Fibroblast of villous mesenchyme (primary cell): Measurements from ENCODE around the gene RBBP5. TPM values are rescaled to one million over a fixed set of nuclear protein-coding genes. Genes with fewer than 3 reads are reported as not detected.

Experiments
- DNase-seq: peaks from one replicate; pipeline ENCODE4 v3.0.0-alpha.2; 2010; ENCODE audit warnings: low read depth
- H3K4me3 ChIP-seq: 2 replicates; pipeline ENCODE4 v1.5.1; 2011; ENCODE audit warnings: low read depth, mild to moderate bottlenecking, low read length
- total RNA-seq: library from RNA; depleted of rRNA; stranded (reverse); fragments of >200 nt; gene quantifications from 2 replicates; pipeline ENCODE4 v1.2.3, GENCODE V29; 2012
- TF ChIP-seq, protein P1 (sequence below): IDR thresholded peaks from 2 replicates; pipeline ENCODE4 v1.5.1; 2012; ENCODE audit warnings: low read depth, mild to moderate bottlenecking, low read length; ENCODE audit not compliant: insufficient read depth

The RBBP5 gene
- total RNA-seq, 1 donor, result 22.5 TPM

DNA sequence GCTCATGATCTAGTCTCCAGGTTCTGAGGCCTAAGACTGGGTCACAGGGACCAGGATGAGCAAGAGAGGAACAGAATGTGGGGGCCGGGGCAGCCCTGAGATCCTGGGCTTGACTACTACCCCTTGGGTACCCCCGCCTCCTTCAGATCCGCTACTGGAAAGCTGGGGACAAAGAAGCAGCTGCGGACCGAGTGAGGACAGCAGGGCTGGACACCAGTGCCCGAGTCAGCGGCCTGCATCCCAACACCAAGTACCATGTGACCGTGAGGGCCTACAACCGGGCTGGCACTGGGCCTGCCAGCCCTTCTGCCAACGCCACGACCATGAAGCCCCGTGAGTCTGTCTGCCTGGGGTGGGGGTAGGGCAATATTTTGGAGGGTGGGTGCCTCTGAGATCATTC is 50.0 kb downstream of the RBBP5 start:
- TF ChIP-seq, protein P1, sequence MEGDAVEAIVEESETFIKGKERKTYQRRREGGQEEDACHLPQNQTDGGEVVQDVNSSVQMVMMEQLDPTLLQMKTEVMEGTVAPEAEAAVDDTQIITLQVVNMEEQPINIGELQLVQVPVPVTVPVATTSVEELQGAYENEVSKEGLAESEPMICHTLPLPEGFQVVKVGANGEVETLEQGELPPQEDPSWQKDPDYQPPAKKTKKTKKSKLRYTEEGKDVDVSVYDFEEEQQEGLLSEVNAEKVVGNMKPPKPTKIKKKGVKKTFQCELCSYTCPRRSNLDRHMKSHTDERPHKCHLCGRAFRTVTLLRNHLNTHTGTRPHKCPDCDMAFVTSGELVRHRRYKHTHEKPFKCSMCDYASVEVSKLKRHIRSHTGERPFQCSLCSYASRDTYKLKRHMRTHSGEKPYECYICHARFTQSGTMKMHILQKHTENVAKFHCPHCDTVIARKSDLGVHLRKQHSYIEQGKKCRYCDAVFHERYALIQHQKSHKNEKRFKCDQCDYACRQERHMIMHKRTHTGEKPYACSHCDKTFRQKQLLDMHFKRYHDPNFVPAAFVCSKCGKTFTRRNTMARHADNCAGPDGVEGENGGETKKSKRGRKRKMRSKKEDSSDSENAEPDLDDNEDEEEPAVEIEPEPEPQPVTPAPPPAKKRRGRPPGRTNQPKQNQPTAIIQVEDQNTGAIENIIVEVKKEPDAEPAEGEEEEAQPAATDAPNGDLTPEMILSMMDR, result no peak
- DNase-seq, result no peak
- H3K4me3 ChIP-seq, result no peak overlapping the region

DNA sequence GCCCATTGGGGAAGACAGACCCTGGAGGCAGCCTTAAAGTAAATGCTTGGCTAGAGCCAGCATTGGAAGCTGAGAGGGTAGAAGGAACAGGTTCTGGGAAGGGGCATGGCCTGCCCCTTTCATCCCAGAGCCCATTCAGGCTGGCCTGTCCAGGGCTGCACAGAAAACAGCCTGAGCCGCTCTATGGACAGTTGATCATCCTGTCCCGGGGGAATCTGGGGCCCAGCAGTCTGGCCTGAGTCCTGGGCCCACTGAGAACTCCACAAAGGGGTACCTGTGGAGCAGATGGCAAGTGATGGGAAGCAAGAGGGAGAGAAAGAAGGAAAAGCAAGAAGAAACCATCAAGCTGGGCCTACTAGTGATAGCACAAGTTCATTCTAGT is 50.8 kb downstream of the RBBP5 start:
- TF ChIP-seq, protein P1, result no peak
- DNase-seq, result no peak
- H3K4me3 ChIP-seq, result no peak overlapping the region

DNA sequence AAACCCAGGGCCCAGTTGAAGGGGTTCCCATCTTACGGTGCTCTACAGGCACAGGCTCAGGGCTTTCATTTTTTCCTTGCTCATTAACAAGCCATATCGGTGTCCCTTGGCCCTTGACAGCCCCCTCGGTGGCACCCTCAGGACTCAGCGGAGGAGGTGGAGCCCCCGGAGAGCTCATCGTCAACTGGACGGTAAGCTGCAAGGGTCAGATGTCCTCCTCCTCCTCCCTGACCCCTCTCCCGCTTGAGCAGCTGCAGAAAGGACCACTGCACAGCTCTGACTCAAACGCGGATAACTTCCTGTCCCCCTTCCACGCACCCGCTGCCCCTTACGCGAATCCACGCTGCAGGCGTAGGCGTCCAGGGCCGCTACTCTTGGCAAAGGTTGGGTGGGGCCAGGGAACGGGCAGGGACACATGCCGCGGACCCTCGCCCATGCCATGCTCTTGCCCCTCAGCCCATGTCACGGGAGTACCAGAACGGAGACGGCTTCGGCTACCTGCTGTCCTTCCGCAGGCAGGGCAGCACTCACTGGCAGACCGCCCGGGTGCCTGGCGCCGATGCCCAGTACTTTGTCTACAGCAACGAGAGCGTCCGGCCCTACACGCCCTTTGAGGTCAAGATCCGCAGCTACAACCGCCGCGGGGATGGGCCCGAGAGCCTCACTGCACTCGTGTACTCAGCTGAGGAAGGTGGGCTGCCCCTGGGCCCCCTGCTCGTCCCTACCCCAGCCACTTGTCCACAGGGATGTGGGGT is 52.2 kb downstream of the RBBP5 start:
- TF ChIP-seq, protein P1, result no peak
- no peak for DNase-seq
- no peak overlapping the region for H3K4me3 ChIP-seq

DNA sequence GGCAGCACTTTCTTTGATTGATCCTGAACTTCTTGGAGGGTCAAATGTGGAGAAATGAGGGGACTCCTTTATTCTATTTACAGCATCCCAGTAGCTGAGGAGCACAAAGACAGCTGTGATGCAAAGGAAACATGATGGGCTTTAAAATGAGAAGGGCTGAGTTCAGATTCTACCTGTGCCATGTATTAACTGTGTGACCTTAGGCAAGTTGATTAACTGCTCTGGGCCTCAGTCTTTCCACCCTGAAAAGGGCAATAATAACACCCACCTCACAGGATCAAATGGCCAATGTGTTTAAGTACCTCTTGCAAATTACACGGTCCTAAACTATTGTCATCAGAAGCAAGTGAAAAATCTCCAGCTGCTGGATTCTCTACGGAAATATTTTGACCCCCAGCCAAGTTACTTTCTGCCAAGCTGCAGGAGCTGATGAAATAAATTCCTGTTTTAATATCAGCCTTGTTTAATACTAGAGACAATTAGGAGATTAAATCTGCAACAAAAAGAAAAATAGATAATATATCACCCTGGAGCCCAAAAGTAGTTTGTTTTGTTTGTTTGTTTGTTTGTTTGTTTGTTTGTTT is 53.2 kb downstream of the RBBP5 start:
- H3K4me3 ChIP-seq, result no peak overlapping the region
- TF ChIP-seq, protein P1, result no peak
- DNase-seq, result no peak

DNA sequence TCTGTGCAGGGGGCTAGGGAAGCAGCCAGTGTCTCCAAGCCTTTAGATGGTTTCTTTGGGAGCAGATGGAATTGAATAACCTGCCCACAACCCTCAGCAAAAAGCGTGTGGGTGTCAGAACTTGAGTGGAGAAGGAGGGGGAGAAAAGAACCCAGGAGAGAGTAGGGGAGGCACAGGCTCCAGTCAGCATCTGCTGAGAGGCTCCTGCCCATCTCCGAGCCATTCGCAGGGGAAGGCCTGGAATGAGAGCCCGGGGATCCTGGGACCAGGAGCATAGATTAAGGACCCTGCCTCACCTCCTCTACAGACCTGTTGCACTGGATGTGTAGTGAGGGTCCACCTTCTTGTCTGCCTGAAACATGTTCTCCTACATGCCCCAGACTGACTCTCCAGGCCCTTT is 53.8 kb downstream of the RBBP5 start:
- H3K4me3 ChIP-seq, result no peak overlapping the region
- TF ChIP-seq, protein P1, result no peak
- DNase-seq, result no peak

DNA sequence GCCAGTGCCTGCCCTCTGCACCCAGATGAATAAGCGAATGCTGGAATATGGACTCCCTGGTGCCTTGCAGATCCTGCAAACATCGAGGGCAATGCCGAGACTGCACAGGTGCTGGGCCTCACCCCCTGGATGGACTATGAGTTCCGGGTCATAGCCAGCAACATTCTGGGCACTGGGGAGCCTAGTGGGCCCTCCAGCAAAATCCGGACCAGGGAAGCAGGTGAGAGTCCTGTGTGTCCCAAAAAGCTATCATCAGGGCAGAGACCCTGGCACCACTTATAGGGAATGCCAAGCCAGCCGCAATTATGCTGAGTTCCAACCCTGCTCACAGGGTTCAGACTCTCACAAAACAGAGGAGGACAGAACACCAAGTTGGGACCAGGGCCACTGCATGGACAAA is 54.7 kb downstream of the RBBP5 start:
- no peak for DNase-seq
- TF ChIP-seq, protein P1, result no peak

More for the DNA sequence above, 54.7 kb downstream of the RBBP5 start:
- no peak overlapping the region for H3K4me3 ChIP-seq
